Prostate gland (tissue), 2 donors: ENCODE results near the gene HMGXB3. TPM values are rescaled to one million over a fixed set of nuclear protein-coding genes. Genes with fewer than 3 reads are reported as not detected.
A peak's percentile ranks its signal among the peaks of the same experiment; 100 is the strongest.

Source experiments
- DNase-seq: peaks from one replicate; pipeline ENCODE4 v3.0.0-alpha.2; 2019; ENCODE audit warnings: low spot score
- H3K27ac ChIP-seq, 2 donors: fragments of 200-600 bp; sonication (generic); 2 replicates each; pipeline ENCODE4 v1.5.1; 2017 to 2019
- H3K27me3 ChIP-seq: fragments of 200-600 bp; sonication (generic); replicated peaks from 2 replicates; pipeline ENCODE4 v1.5.1; 2019; ENCODE audit not compliant: insufficient read depth
- H3K36me3 ChIP-seq, 2 donors: fragments of 200-600 bp; sonication (generic); 1 replicate in 1 of 2; 2 replicates in 1 of 2; pipeline versions ENCODE4 v1.5.1 to v1.8.1; 2017 to 2019
- H3K4me1 ChIP-seq: fragments of 200-600 bp; sonication (generic); replicated peaks from 2 replicates; pipeline ENCODE4 v1.5.1; 2019
- H3K4me3 ChIP-seq, 2 donors: fragments of 200-600 bp; sonication (generic); 2 replicates each; pipeline ENCODE4 v1.5.1; 2017 to 2019
- H3K9me3 ChIP-seq: fragments of 200-600 bp; sonication (generic); 2 replicates; pipeline ENCODE4 v1.5.1; 2017
- POLR2A ChIP-seq: fragments of 450-650 bp; IDR thresholded peaks from one replicate; pipeline ENCODE4 v1.6.1; 2016; ENCODE audit warnings: antibody characterized with exemption, mild to moderate bottlenecking
- POLR2AphosphoS5 ChIP-seq: sonication (generic); formaldehyde crosslinking; IDR thresholded peaks from one replicate; pipeline ENCODE4 v1.6.1; 2017; ENCODE audit warnings: antibody characterized with exemption
- WGBS: methylation state at CpG from one replicate; pipeline ENCODE4 v1.1.5; 2018; 5-methylcytosine and 5-hydroxymethylcytosine counted together
- intact Hi-C: fragments of 100-400 bp; cut with DNase I; formaldehyde crosslinking; loops from one replicate; pipeline ENCODE4 v1.14.2; 2022
- total RNA-seq, 2 donors: library from RNA; depleted of rRNA; stranded (reverse); fragments of >200 nt; gene quantifications; one replicate each; pipeline ENCODE4 v1.1.0, GENCODE V29; 2016
- TF ChIP-seq, protein P1 (sequence below), 4 experiments: fragments of 200-600 bp in 2 of 4; fragments of 450-650 bp in 2 of 4; sonication (generic) in 2 of 4; IDR thresholded peaks; 1 replicate in 3 of 4; 2 replicates in 1 of 4; pipeline ENCODE4 v1.5.1; 2016 to 2019; ENCODE audit warnings: antibody characterized with exemption in 4 of 4, mild to moderate bottlenecking in 2 of 4, moderate library complexity in 2 of 4

The HMGXB3 gene
- total RNA-seq, 2 donors from 2014 or later, result 49.6 to 64.2 TPM

DNA sequence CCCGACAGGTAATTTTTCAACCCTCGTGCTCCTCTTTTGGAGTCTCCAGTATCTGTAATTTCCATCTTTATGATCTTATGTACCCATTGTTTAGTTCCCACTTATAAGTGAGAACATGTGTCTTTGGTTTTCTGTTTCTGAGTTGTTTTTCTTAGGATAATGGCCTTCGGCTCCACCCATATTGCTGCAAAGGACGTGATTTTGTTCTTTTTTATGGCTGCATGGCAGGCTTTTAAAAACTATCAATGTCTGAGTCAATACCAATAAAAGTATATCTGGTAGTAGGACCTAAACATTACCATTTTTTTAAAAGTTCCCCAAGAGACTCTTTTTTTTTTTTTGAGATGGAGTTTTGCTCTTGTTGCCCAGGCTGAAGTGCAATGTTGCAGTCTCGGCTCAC, 43.9 kb upstream of the HMGXB3 start:
- no peaks in the 10 kb centered on the region for H3K27me3 ChIP-seq
- no peaks in the 10 kb centered on the region for H3K36me3 ChIP-seq
- no peaks in the 10 kb centered on the region for H3K9me3 ChIP-seq
- H3K4me1 ChIP-seq, result no peaks in the 10 kb centered on the region
- no peak overlapping the region for H3K4me3 ChIP-seq
- no peak overlapping the region for H3K27ac ChIP-seq
- 37% methylated on average over 5 of the region's 5 CpGs for WGBS
- intact Hi-C loops, result no loop called here
- TF ChIP-seq POLR2AphosphoS5 (peak; percentile 53), POLR2A (no peak)
- TF ChIP-seq, protein P1, sequence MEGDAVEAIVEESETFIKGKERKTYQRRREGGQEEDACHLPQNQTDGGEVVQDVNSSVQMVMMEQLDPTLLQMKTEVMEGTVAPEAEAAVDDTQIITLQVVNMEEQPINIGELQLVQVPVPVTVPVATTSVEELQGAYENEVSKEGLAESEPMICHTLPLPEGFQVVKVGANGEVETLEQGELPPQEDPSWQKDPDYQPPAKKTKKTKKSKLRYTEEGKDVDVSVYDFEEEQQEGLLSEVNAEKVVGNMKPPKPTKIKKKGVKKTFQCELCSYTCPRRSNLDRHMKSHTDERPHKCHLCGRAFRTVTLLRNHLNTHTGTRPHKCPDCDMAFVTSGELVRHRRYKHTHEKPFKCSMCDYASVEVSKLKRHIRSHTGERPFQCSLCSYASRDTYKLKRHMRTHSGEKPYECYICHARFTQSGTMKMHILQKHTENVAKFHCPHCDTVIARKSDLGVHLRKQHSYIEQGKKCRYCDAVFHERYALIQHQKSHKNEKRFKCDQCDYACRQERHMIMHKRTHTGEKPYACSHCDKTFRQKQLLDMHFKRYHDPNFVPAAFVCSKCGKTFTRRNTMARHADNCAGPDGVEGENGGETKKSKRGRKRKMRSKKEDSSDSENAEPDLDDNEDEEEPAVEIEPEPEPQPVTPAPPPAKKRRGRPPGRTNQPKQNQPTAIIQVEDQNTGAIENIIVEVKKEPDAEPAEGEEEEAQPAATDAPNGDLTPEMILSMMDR (IDR thresholded peaks at IDR 0.05), result no peak
- DNase-seq, result no peak

DNA sequence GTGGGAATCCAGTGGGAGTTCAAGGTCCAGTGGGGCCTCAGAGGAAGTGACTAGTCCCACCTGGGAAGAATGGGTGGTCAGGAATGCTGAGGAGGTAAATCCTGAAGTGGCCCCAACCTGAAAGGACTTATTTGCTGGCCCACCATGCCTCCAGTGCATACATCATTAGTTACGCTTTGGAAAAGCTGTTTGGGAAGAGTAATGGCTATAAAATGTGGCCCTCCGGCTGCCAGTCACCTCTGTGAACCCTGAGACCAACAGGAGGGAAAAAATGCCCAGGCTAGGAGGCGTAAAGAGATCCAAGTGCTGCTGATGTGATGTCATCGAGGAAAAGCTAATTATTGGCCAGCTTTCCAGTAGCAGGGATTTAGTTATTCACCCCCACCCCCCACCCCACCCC, 42.7 kb upstream of the HMGXB3 start:
- Histone ChIP-seq H3K4me1 (no peaks in the 10 kb centered on the region), H3K36me3 (no peaks in the 10 kb centered on the region), H3K27ac (no peak overlapping the region), H3K27me3 (no peaks in the 10 kb centered on the region), H3K4me3 (no peak overlapping the region), H3K9me3 (no peaks in the 10 kb centered on the region)
- 81% methylated on average over 4 of the region's 4 CpGs for WGBS
- intact Hi-C loops, result no loop called here
- DNase-seq, result no peak
- TF ChIP-seq POLR2A (no peak), POLR2AphosphoS5 (no peak)
- TF ChIP-seq, protein P1 (IDR thresholded peaks at IDR 0.05), result no peak

DNA sequence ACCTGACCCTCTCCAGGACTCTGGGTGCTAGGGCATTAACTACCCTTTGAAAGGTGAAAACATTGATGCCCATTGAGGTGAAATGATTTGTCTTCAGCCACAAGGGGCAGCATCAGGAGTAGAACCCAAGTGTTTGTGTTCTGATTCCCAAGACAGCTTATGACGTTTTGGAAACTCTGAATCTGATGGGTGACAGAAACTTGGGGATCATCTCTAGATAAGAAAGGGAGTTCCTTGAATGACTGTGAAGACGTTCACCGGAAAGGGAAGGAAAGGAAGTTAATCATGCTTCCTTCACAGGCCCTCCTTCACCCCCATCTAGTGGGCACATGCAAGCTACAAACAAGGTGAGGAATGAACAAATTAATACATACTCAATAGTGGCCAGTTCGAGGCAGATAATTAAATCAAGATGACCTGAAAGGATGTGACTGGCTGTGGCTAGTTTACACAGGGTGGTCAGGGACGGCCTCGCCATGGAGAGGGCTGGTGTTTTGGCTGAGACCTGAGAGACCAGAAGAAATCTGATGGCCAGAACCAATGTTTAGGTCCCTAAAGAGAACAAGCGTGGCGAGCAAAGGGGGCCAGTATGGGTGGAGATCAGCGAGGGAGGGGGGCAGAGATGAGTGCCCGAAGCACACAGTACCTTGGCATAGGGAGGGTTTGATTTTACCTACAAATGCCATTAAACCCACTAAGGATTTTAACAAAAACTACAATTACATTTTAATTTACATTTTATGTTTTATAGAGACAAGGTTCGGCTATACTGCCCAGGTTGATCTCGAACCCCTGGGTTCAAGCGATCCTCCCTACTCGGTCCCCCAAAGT, 40.9 kb upstream of the HMGXB3 start:
- H3K9me3 ChIP-seq, result no peaks in the 10 kb centered on the region
- 44% methylated on average over 14 of the region's 14 CpGs for WGBS
- peak overlapping the region; percentile 77 for H3K4me3 ChIP-seq
- H3K27me3 ChIP-seq, result no peaks in the 10 kb centered on the region
- no peaks in the 10 kb centered on the region for H3K36me3 ChIP-seq
- H3K4me1 ChIP-seq, result no peaks in the 10 kb centered on the region
- intact Hi-C loops, result loop anchor here (2.0 to 5.0 kb wide), 4 partner anchors 107 to 322 kb away; no protein-coding TSS in a partner anchor
- peak overlapping the region; percentile 87 to 92 for H3K27ac ChIP-seq
- TF ChIP-seq POLR2AphosphoS5 (peak; percentile 26), POLR2A (no peak)
- TF ChIP-seq, protein P1 (IDR thresholded peaks at IDR 0.05), result peak in 2 of 4 experiments; percentile 52 to 56
- DNase-seq, result no peak

DNA sequence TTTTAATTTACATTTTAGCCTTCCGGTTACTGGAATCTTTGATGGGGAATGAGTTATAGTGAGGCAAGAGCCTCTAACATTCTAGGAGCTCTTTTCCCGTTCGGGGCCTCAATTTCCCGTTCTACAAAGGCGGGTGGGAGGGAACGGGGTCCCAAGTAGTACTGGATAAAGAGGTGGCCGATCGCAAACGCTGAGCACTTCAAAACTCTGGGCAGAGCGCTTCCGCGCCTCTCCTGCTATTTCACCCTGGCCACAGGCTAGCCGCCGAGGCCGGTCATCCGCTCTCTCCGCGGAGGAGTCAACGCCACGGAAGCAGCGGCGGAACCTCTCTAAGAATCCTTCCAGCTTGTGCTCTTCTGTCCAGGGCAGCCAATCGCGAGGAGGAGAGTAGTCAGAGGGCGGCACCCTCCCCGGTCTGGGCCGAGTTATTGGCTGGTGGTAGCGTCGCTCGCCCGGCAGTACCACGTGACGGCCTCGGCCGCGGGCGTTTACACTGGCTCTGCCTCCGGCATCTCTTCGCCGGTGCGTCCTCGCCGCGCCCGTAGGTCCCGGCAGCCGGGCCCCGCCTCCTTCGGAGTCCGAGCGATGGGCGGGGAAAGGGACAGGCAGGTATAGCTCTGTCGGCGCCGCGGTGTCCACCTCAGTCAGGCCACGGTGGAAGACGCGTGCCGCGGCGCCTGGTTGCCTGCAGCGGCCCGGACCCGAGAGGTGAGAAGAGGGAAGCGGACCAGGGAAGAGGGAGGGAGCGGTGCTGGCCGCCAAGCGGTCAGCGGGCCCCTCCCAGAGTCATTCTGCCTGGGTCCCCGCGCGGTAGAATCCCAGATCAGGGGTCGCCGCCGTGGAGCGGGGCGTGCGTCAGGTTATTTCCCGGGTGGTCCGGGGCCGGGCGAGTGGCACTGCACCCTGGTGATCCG, 40.0 kb upstream of the HMGXB3 start, which contains the start of gene SLC26A2:
Gene SLC26A2, plus strand, starts transcription at position 487 of the 914 bp plus-strand sequence. CDS start 16,895 bp downstream, outside the sequence.
- intact Hi-C loops, result loop anchor here (2.0 to 5.0 kb wide), 4 partner anchors 108 to 323 kb away; no protein-coding TSS in a partner anchor
- Histone ChIP-seq H3K27me3 (no peaks in the 10 kb centered on the region), H3K27ac (peak within 1 kb of the TSS; percentile 87 to 92), H3K36me3 (no peaks in the 10 kb centered on the region), H3K4me1 (no peaks in the 10 kb centered on the region), H3K9me3 (no peaks in the 10 kb centered on the region), H3K4me3 (peak within 1 kb of the TSS; percentile 77)
- TF ChIP-seq POLR2AphosphoS5, result peak; percentile 98
- TF ChIP-seq POLR2A, result peak; percentile 92
- TF ChIP-seq, protein P1 (IDR thresholded peaks at IDR 0.05), result peak in 2 of 4 experiments; percentile 2 to 23
- peak; percentile 99 for DNase-seq
- 1% methylated on average over 58 of the region's 84 CpGs for WGBS
